GM23248 (cell line): ENCODE measurements around the gene EVA1B.

Source experiments
- EZH2 ChIP-seq: fragments of 200-600 bp; sonication (generic); IDR thresholded peaks from 2 replicates; pipeline ENCODE4 v1.6.1; 2018; ENCODE audit warnings: antibody characterized with exemption, mild to moderate bottlenecking; ENCODE audit not compliant: insufficient read depth, poor library complexity, severe bottlenecking
- EZH2phosphoT487 ChIP-seq: fragments of 200-600 bp; sonication (generic); IDR thresholded peaks from 2 replicates; pipeline ENCODE4 v1.6.1; 2018; ENCODE audit warnings: antibody characterized with exemption, moderate library complexity, mild to moderate bottlenecking, low read depth; ENCODE audit not compliant: insufficient read depth

GRCh38 chr1:36320291-36320761 is 3.1 kb downstream of the EVA1B start:
- no peak for TF ChIP-seq EZH2
- TF ChIP-seq EZH2phosphoT487 = no peak
